H1 (cell line): ENCODE results near the gene HSPA1B. TPM values are rescaled to one million over a fixed set of nuclear protein-coding genes. Genes with fewer than 3 reads are reported as not detected.
A peak's percentile ranks its signal among the peaks of the same experiment; 100 is the strongest.

Experiments used
- CTCF ChIA-PET: fragments of 300-600 bp; sonication (Branson Sonifier 250); formaldehyde crosslinking; loops from one replicate; lab custom pipeline; 2021; ENCODE audit not compliant: partially characterized antibody; lab: Charles Lee
- POLR2A ChIA-PET: fragments of 300-600 bp; sonication (Branson Sonifier 250); formaldehyde crosslinking; loops from one replicate; lab custom pipeline; 2021; ENCODE audit warnings: inconsistent platforms; ENCODE audit not compliant: partially characterized antibody; lab: Charles Lee
- DNase-seq, 2 experiments: peaks; one replicate each; pipeline versions ENCODE4 v3.0.0 to v3.0.0-alpha.2; 2010 to 2022; ENCODE audit warnings: low spot score in 2 of 2, low read depth in 1 of 2, mixed read lengths in 1 of 2
- FAIRE-seq: peaks from 2 replicates; lab custom pipeline; 2011; peaks lifted over from hg19 to GRCh38; lab: Jason Lieb, UNC
- H2AFZ ChIP-seq: 2 replicates; pipeline ENCODE4 v1.8.1; 2012; ENCODE audit warnings: low read length, inconsistent platforms
- H2AK5ac ChIP-seq: 2 replicates; pipeline ENCODE4 v1.6.1; 2013; ENCODE audit warnings: low read depth, low read length
- H2BK120ac ChIP-seq: replicated peaks from 2 replicates; pipeline ENCODE3; 2013; ENCODE audit warnings: low read depth, low read length, inconsistent platforms
- H2BK12ac ChIP-seq: 2 replicates; pipeline ENCODE4 v1.6.1; 2013; ENCODE audit warnings: low read depth, low read length
- H2BK15ac ChIP-seq: 2 replicates; pipeline ENCODE4 v1.6.1; 2013; ENCODE audit warnings: low read length
- H2BK20ac ChIP-seq: 2 replicates; pipeline ENCODE4 v1.6.1; 2013; ENCODE audit warnings: low read length
- H2BK5ac ChIP-seq: 2 replicates; pipeline ENCODE4 v1.6.1; 2013; ENCODE audit warnings: low read depth, low read length
- H3K14ac ChIP-seq: 2 replicates; pipeline ENCODE4 v1.6.1; 2013; ENCODE audit warnings: inconsistent platforms; ENCODE audit not compliant: insufficient read length
- H3K18ac ChIP-seq: 2 replicates; pipeline ENCODE4 v1.6.1; 2013; ENCODE audit warnings: low read length; ENCODE audit errors: extremely low read depth
- H3K23ac ChIP-seq: 2 replicates; pipeline ENCODE4 v1.6.1; 2013; ENCODE audit warnings: inconsistent platforms; ENCODE audit not compliant: insufficient read length
- H3K23me2 ChIP-seq: 2 replicates; pipeline ENCODE4 v1.6.1; 2013; ENCODE audit warnings: low read depth, low read length
- H3K27ac ChIP-seq: 2 replicates; pipeline ENCODE4 v1.6.1; 2011; ENCODE audit warnings: low read depth, low read length, inconsistent platforms
- H3K27me3 ChIP-seq, 4 experiments: replicated peaks in 1 of 4; 1 replicate in 1 of 4; 2 replicates in 3 of 4; pipeline versions ENCODE4 v1.6.1 to v1.8.1; 2011 to 2013; ENCODE audit warnings: low read length in 3 of 4, mild to moderate bottlenecking in 3 of 4, inconsistent platforms in 2 of 4, mixed read lengths in 2 of 4, moderate library complexity in 1 of 4; ENCODE audit not compliant: control insufficient read depth in 3 of 4, insufficient read depth in 3 of 4; ENCODE audit errors: extremely low read depth in 1 of 4
- H3K36me3 ChIP-seq, 4 experiments: 2 replicates each; pipeline versions ENCODE4 v1.6.1 to v1.8.1; 2011 to 2013; ENCODE audit warnings: mild to moderate bottlenecking in 4 of 4, low read length in 3 of 4, moderate library complexity in 2 of 4, control low read depth in 1 of 4, inconsistent platforms in 1 of 4; ENCODE audit not compliant: insufficient read depth in 4 of 4, control insufficient read depth in 2 of 4
- H3K4ac ChIP-seq: replicated peaks from 2 replicates; pipeline ENCODE3; 2013; ENCODE audit warnings: low read length, low read depth, mixed read lengths, inconsistent platforms; ENCODE audit not compliant: insufficient read length
- H3K4me1 ChIP-seq, 4 experiments: replicated peaks in 1 of 4; 1 replicate in 1 of 4; 2 replicates in 3 of 4; pipeline versions ENCODE4 v1.6.1 to v1.8.1; 2011 to 2013; ENCODE audit warnings: low read length in 3 of 4, inconsistent platforms in 2 of 4, mixed read lengths in 1 of 4; ENCODE audit not compliant: insufficient read depth in 4 of 4, control insufficient read depth in 3 of 4
- H3K4me2 ChIP-seq, 2 experiments: 2 replicates each; pipeline versions ENCODE4 v1.6.1 to v1.8.1; 2011 to 2013; ENCODE audit warnings: low read depth in 2 of 2, low read length in 2 of 2, control low read depth in 1 of 2, inconsistent platforms in 1 of 2, mild to moderate bottlenecking in 1 of 2; ENCODE audit not compliant: insufficient read depth in 1 of 2
- H3K4me3 ChIP-seq, 4 experiments: fragments of 200-600, 300-600 bp in 1 of 4; sonication (generic), shearing (Covaris generic), sonication (Bioruptor Twin) in 1 of 4; 2 replicates each; pipeline versions ENCODE4 v1.5.1 to v1.8.1; 2011 to 2016; ENCODE audit warnings: low read length in 4 of 4, low read depth in 3 of 4, control low read depth in 2 of 4, inconsistent platforms in 2 of 4, mild to moderate bottlenecking in 2 of 4, mixed read lengths in 1 of 4, moderate library complexity in 1 of 4; ENCODE audit not compliant: insufficient read depth in 2 of 4; ENCODE audit errors: extremely low read depth in 1 of 4
- H3K56ac ChIP-seq: replicated peaks from 2 replicates; pipeline ENCODE3; 2013; ENCODE audit warnings: low read depth, mild to moderate bottlenecking, mixed read lengths, low read length, inconsistent platforms; ENCODE audit not compliant: insufficient read length
- H3K79me1 ChIP-seq: 2 replicates; pipeline ENCODE4 v1.6.1; 2013; ENCODE audit warnings: low read depth, low read length, control low read depth
- H3K79me2 ChIP-seq, 2 experiments: 2 replicates each; pipeline versions ENCODE4 v1.6.1 to v1.8.1; 2012 to 2013; ENCODE audit warnings: low read length in 2 of 2, mild to moderate bottlenecking in 2 of 2, inconsistent platforms in 1 of 2; ENCODE audit not compliant: insufficient read depth in 2 of 2, control insufficient read depth in 1 of 2
- H3K9ac ChIP-seq, 4 experiments: replicated peaks in 1 of 4; 1 replicate in 1 of 4; 2 replicates in 3 of 4; pipeline versions ENCODE4 v1.6.1 to v1.8.1; 2011 to 2013; ENCODE audit warnings: low read depth in 3 of 4, low read length in 3 of 4, control low read depth in 2 of 4, mild to moderate bottlenecking in 2 of 4, moderate library complexity in 2 of 4, inconsistent platforms in 1 of 4; ENCODE audit errors: extremely low read depth in 1 of 4
- H3K9me3 ChIP-seq, 2 experiments: 2 replicates each; pipeline versions ENCODE4 v1.6.1 to v1.8.1; 2012 to 2013; ENCODE audit warnings: mild to moderate bottlenecking in 2 of 2, moderate library complexity in 2 of 2, control low read depth in 1 of 2, inconsistent platforms in 1 of 2, low read depth in 1 of 2, low read length in 1 of 2, mixed read lengths in 1 of 2; ENCODE audit not compliant: insufficient read depth in 2 of 2
- H4K20me1 ChIP-seq, 2 experiments: replicated peaks in 1 of 2; 2 replicates each; pipeline versions ENCODE3 to v1.8.1; 2011 to 2013; ENCODE audit warnings: inconsistent platforms in 2 of 2, low read length in 2 of 2, mild to moderate bottlenecking in 1 of 2; ENCODE audit not compliant: insufficient read depth in 2 of 2, control insufficient read depth in 1 of 2
- H4K5ac ChIP-seq: 2 replicates; pipeline ENCODE4 v1.6.1; 2013; ENCODE audit warnings: low read length, low read depth, mixed read lengths, inconsistent platforms; ENCODE audit not compliant: insufficient read length
- H4K8ac ChIP-seq: 2 replicates; pipeline ENCODE4 v1.8.0; 2013; ENCODE audit warnings: mild to moderate bottlenecking, moderate library complexity, low read length, inconsistent platforms; ENCODE audit not compliant: insufficient read depth; ENCODE audit errors: extremely low read depth
- H4K91ac ChIP-seq: replicated peaks from 2 replicates; pipeline ENCODE3; 2013; ENCODE audit warnings: low read length, mixed read lengths, inconsistent platforms; ENCODE audit not compliant: insufficient read length
- CEBPB ChIP-seq: IDR thresholded peaks from 2 replicates; pipeline ENCODE4 v1.6.1; 2012; ENCODE audit warnings: low read depth, low read length
- E2F6 ChIP-seq: IDR thresholded peaks from 2 replicates; pipeline ENCODE4 v1.6.1; 2012; ENCODE audit warnings: inconsistent platforms
- JUN ChIP-seq: IDR thresholded peaks from 2 replicates; pipeline ENCODE4 v1.6.1; 2011; ENCODE audit warnings: low read depth, mild to moderate bottlenecking, improper control_type of control experiment, low read length
- POLR2AphosphoS5 ChIP-seq: IDR thresholded peaks from 2 replicates; pipeline ENCODE4 v1.6.1; 2011; ENCODE audit warnings: low read depth, low read length
- SIRT6 ChIP-seq: IDR thresholded peaks from one replicate; pipeline ENCODE4 v1.7.1; 2012; ENCODE audit warnings: low read length, inconsistent platforms
- SP1 ChIP-seq: IDR thresholded peaks from 2 replicates; pipeline ENCODE4 v1.6.1; 2011; ENCODE audit warnings: low read depth, low read length
- SP2 ChIP-seq: IDR thresholded peaks from 2 replicates; pipeline ENCODE4 v1.6.1; 2012; ENCODE audit warnings: mild to moderate bottlenecking, low read length, inconsistent platforms
- TCF12 ChIP-seq: IDR thresholded peaks from 2 replicates; pipeline ENCODE4 v1.6.1; 2011; ENCODE audit warnings: low read depth, mild to moderate bottlenecking, low read length
- WGBS, 2 experiments: shearing (Covaris generic) in 1 of 2; methylation state at CpG; one replicate each; pipeline versions ENCODE4 v1.1.6 to v1.1.7; 2013 to 2015; ENCODE audit warnings: low lambda C conversion rate in 2 of 2, mixed read lengths in 2 of 2, inconsistent platforms in 1 of 2, low coverage in 1 of 2, missing lambda C conversion rate in 1 of 2; ENCODE audit not compliant: insufficient replicate concordance in 2 of 2, insufficient coverage in 1 of 2, insufficient read length in 1 of 2; ENCODE audit errors: extremely low coverage in 1 of 2, missing lambda C conversion rate in 1 of 2; 5-methylcytosine and 5-hydroxymethylcytosine counted together
- long read RNA-seq, 2 experiments: library from RNA in 1 of 2; library from capped mRNA in 1 of 2; stranded (forward); transcript quantifications; one replicate each; pipeline ENCODE4 v2.0.0, GENCODE V29; 2021; ENCODE audit warnings: inconsistent platforms in 1 of 2
- polyA minus RNA-seq, 3 experiments: library from RNA; depleted of rRNA, polyadenylated mRNA; stranded (reverse); fragments of >200 nt; gene quantifications; 1 replicate in 2 of 3; 2 replicates in 1 of 3; pipeline ENCODE4 v1.2.3, GENCODE V29; 2011
- polyA plus RNA-seq, 7 experiments: library from polyadenylated mRNA; depleted of rRNA in 3 of 7; stranded (reverse) in 5 of 7; unstranded in 2 of 7; fragments of >200 nt in 5 of 7; fragments of 200-250 nt in 2 of 7; gene quantifications; 1 replicate in 5 of 7; 2 replicates in 1 of 7; 4 replicates in 1 of 7; pipeline versions ENCODE4 v1.2.1 to v1.2.3, GENCODE V29; 2011 to 2013; ENCODE audit warnings: missing spikeins in 2 of 7, mixed read lengths in 2 of 7
- total RNA-seq: library from RNA; stranded (reverse); fragmentation: NEBNext Ultra II Directional; extraction: Animal tissue kit (Norgen Biotek cat#: 25700); gene quantifications from 2 replicates; pipeline ENCODE4 v1.2.1, GENCODE V29; 2021

The HSPA1B gene
- total RNA-seq (76.6 and 89.3 TPM in 2 replicates), polyA plus RNA-seq (2011; rRNA removed) (36.6 and 43.8 TPM in 2 replicates), polyA minus RNA-seq (2011; rRNA and poly(A)+ RNA removed) (29.4 and 32.4 TPM in 2 replicates)
- 31.0 TPM for polyA plus RNA-seq (2011; cell fraction: cytosol; rRNA removed)
- 42.2 TPM for polyA plus RNA-seq (2011; cell fraction: nucleus; rRNA removed)
- polyA plus RNA-seq (2012, experiment 1 of 2) = 40.2 to 63.9 TPM (median 60.4 TPM) in 4 replicates
- 32.5 TPM for polyA plus RNA-seq (2012, experiment 2 of 2)
- 25.6 TPM for polyA plus RNA-seq (2013, experiment 1 of 2)
- polyA plus RNA-seq (2013, experiment 2 of 2) = 26.3 TPM
- 39.6 TPM for polyA minus RNA-seq (2011; cell fraction: cytosol; rRNA and poly(A)+ RNA removed)
- 47.0 TPM for polyA minus RNA-seq (2011; cell fraction: nucleus; rRNA and poly(A)+ RNA removed)
- long read RNA-seq, experiment 1, transcript HSPA1B-201 (1 exons, 2,521 nt) = major isoform, 15 of 15 reads
- long read RNA-seq, experiment 1, partial matches to known transcripts = 0 of 15 reads
- long read RNA-seq, experiment 1, other reads (novel, unspliced or antisense) = 0 of 15 reads
- long read RNA-seq, experiment 2, transcript HSPA1B-201 (1 exons, 2,521 nt) = major isoform, 9 of 9 reads
- long read RNA-seq, experiment 2, partial matches to known transcripts = 0 of 9 reads
- long read RNA-seq, experiment 2, other reads (novel, unspliced or antisense) = 0 of 9 reads

GRCh38 chr6:31827286-31828079, at the start of gene HSPA1B:
HSPA1B (plus strand) TSS chr6:31827738; CDS start chr6:31827951, 213 bp downstream.
- ChIA-PET POLR2A (interaction anchor here (0.7 to 10.9 kb wide), 54 partner anchors 8 to 352 kb away, joined by 3 to 136 read pairs (median 4); partner anchors contain the start of genes ABHD16A, APOM, BAG6 and C6orf47), CTCF (interaction anchor here (0.6 to 2.6 kb wide), 9 partner anchors 11 to 138 kb away, joined by 3 to 12 read pairs (median 4); partner anchors contain the start of genes LSM2 and VARS1)
- H3K4me1 ChIP-seq = peaks cover 5 to 12% (median 9%) of the 10 kb centered on the region in 4 experiments; a peak in 6 of 7 replicates
- H3K9ac ChIP-seq = peak within 1 kb of the TSS; percentile 63 to 79 (median 64)
- peak within 1 kb of the TSS; percentile 41 for H4K91ac ChIP-seq
- no peaks in the 10 kb centered on the region for H3K27me3 ChIP-seq
- WGBS, 2 experiments = 1% methylated on average over 45 of the region's 56 CpGs; no CpG with 5 or more reads in 1 of the 2 experiments
- peak within 1 kb of the TSS; percentile 54; the same call in 1 of the 2 replicates for H2AFZ ChIP-seq
- peak within 1 kb of the TSS; percentile 84; the same call in 1 of the 2 replicates for H2BK12ac ChIP-seq
- FAIRE-seq (no peak), DNase-seq (peak; percentile 98)
- H4K20me1 ChIP-seq = peaks cover 0 to 3% of the 10 kb centered on the region in 2 experiments
- no peak within 1 kb of the TSS for H3K56ac ChIP-seq
- H3K9me3 ChIP-seq = no peaks in the 10 kb centered on the region
- H3K18ac ChIP-seq = peak within 1 kb of the TSS; percentile 93
- H2BK15ac ChIP-seq = peak within 1 kb of the TSS; percentile 92; the same call in 1 of the 2 replicates
- no peak within 1 kb of the TSS for H2BK120ac ChIP-seq
- H3K14ac ChIP-seq = no peak within 1 kb of the TSS
- peak within 1 kb of the TSS; percentile 2; the same call in 1 of the 2 replicates for H2BK20ac ChIP-seq
- no peaks in the 10 kb centered on the region for H3K36me3 ChIP-seq
- H4K8ac ChIP-seq = no peak within 1 kb of the TSS
- H3K4ac ChIP-seq = peak within 1 kb of the TSS; percentile 16
- H3K79me1 ChIP-seq = peaks cover 2% of the 10 kb centered on the region; the same call in 1 of the 2 replicates
- H2AK5ac ChIP-seq = no peak within 1 kb of the TSS
- H2BK5ac ChIP-seq = peak within 1 kb of the TSS; percentile 92
- peak within 1 kb of the TSS; percentile 87 to 100 for H3K4me2 ChIP-seq
- H3K27ac ChIP-seq = peak within 1 kb of the TSS; percentile 77
- H3K23me2 ChIP-seq = peaks cover 13% of the 10 kb centered on the region
- peak within 1 kb of the TSS; percentile 55 to 75 (median 72) for H3K4me3 ChIP-seq
- peaks cover 0 to 23% of the 10 kb centered on the region in 2 experiments; a peak in 2 of 4 replicates for H3K79me2 ChIP-seq
- no peak within 1 kb of the TSS for H3K23ac ChIP-seq
- H4K5ac ChIP-seq = peak within 1 kb of the TSS; percentile 78
- TF ChIP-seq SIRT6 = no peak
- peak; percentile 58 for TF ChIP-seq E2F6
- TF ChIP-seq SP1 = peak; percentile 72; the same call in 1 of the 2 replicates
- TF ChIP-seq SP2 = 0 out of 2 replicates have a peak, but pooled peaks have one; percentile 26
- no peak for TF ChIP-seq JUN
- no peak for TF ChIP-seq TCF12
- TF ChIP-seq CEBPB = no peak
- TF ChIP-seq POLR2AphosphoS5 = peak; percentile 100
